H1 (cell line): ENCODE results near the gene RPS21.

ENCODE experiments used
- CHD2 ChIP-seq: IDR thresholded peaks from 2 replicates; pipeline ENCODE4 v1.6.1; 2012; ENCODE audit warnings: low read length, improper control_type of control experiment
- EP300 ChIP-seq, 2 experiments: IDR thresholded peaks; 1 replicate in 1 of 2; 2 replicates in 1 of 2; pipeline ENCODE4 v1.6.1; 2011 to 2012; ENCODE audit warnings: low read depth in 2 of 2, low read length in 2 of 2, mild to moderate bottlenecking in 2 of 2, borderline replicate concordance in 1 of 2, inconsistent platforms in 1 of 2, moderate library complexity in 1 of 2
- HDAC2 ChIP-seq, 2 experiments: fragments of 300-600 bp in 1 of 2; sonication (generic) in 1 of 2; IDR thresholded peaks; 2 replicates each; pipeline ENCODE4 v1.6.1; 2011 to 2012; ENCODE audit warnings: low read depth in 2 of 2, low read length in 2 of 2, mild to moderate bottlenecking in 2 of 2, moderate library complexity in 2 of 2, borderline replicate concordance in 1 of 2, inconsistent platforms in 1 of 2
- MAFK ChIP-seq: IDR thresholded peaks from 2 replicates; pipeline ENCODE4 v1.6.1; 2012; ENCODE audit warnings: low read depth, mild to moderate bottlenecking, improper control_type of control experiment, low read length
- POLR2A ChIP-seq, 2 experiments: IDR thresholded peaks; 1 replicate in 1 of 2; 2 replicates in 1 of 2; pipeline ENCODE4 v1.6.1; 2011; ENCODE audit warnings: low read depth in 2 of 2, low read length in 2 of 2, mild to moderate bottlenecking in 2 of 2; ENCODE audit errors: control extremely low read depth in 1 of 2
- SUZ12 ChIP-seq: fragments of 200-600 bp; sonication (generic); IDR thresholded peaks from 2 replicates; pipeline ENCODE4 v1.6.1; 2012; ENCODE audit warnings: mild to moderate bottlenecking, inconsistent platforms, low read length, moderate library complexity, mixed read lengths
- TAF1 ChIP-seq: IDR thresholded peaks from 2 replicates; pipeline ENCODE4 v1.6.1; 2011; ENCODE audit warnings: mild to moderate bottlenecking, low read depth, low read length
- TF ChIP-seq, protein P1 (sequence below), 3 experiments: IDR thresholded peaks; 1 replicate in 2 of 3; 2 replicates in 1 of 3; pipeline versions ENCODE4 v1.5.1 to v1.6.1; 2011; ENCODE audit warnings: low read length in 3 of 3, mild to moderate bottlenecking in 3 of 3, inconsistent platforms in 2 of 3, low read depth in 1 of 3, moderate library complexity in 1 of 3; ENCODE audit not compliant: insufficient read depth in 1 of 3; ENCODE audit errors: control extremely low read depth in 1 of 3

DNA sequence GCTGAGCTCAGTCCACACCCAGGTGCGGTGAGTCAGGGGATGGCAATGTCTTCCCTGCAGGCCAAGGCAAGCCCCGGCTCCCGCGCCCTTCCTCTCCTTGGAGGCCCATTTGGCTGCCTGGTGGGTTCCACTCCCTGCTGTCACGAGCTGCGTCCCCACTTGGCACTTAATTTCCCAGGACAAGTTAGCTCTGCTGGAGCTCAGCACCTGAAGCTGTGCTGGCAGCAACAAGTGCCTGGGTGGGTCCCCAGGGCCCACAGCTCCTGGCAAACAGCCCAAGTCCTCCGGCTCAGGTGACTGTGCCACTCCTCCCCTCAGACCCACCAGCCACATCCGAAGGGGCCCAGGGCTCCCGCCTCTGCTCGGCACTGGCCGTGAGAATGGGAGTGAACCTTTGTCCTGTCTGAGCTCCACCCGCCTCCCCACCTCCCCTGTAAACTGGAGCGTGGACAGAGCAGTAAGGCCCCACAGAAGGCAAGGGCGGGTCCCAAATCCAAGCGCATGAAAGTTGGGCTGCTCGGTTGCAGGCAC, 36.7 kb upstream of the RPS21 start:
- no peak for TF ChIP-seq CHD2
- TF ChIP-seq TAF1: no peak
- no peak for TF ChIP-seq SUZ12
- TF ChIP-seq POLR2A (IDR thresholded peaks at IDR 0.05; ENCODE audit: control extremely low read depth in 1 of 2, low read depth in 2 of 2, low read length in 2 of 2): no peak
- TF ChIP-seq EP300 (IDR thresholded peaks at IDR 0.05; ENCODE audit: borderline replicate concordance in 1 of 2, low read depth in 2 of 2, low read length in 2 of 2): no peak
- TF ChIP-seq, protein P1, sequence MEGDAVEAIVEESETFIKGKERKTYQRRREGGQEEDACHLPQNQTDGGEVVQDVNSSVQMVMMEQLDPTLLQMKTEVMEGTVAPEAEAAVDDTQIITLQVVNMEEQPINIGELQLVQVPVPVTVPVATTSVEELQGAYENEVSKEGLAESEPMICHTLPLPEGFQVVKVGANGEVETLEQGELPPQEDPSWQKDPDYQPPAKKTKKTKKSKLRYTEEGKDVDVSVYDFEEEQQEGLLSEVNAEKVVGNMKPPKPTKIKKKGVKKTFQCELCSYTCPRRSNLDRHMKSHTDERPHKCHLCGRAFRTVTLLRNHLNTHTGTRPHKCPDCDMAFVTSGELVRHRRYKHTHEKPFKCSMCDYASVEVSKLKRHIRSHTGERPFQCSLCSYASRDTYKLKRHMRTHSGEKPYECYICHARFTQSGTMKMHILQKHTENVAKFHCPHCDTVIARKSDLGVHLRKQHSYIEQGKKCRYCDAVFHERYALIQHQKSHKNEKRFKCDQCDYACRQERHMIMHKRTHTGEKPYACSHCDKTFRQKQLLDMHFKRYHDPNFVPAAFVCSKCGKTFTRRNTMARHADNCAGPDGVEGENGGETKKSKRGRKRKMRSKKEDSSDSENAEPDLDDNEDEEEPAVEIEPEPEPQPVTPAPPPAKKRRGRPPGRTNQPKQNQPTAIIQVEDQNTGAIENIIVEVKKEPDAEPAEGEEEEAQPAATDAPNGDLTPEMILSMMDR (IDR thresholded peaks at IDR 0.05; ENCODE audit: control extremely low read depth in 1 of 3, insufficient read depth in 1 of 3, low read depth in 1 of 3, low read length in 3 of 3): no peak
- no peak for TF ChIP-seq MAFK
- no peak for TF ChIP-seq HDAC2 (IDR thresholded peaks at IDR 0.05; ENCODE audit: borderline replicate concordance in 1 of 2, low read depth in 2 of 2, low read length in 2 of 2)
